ENCODE results near the gene CCR5AS.
A peak's percentile ranks its signal among the peaks of the same experiment; 100 is the strongest.
"Not testable (repeated sequence)": the region's sequence is repeated elsewhere in the genome, so short reads cannot be mapped to it uniquely, and the experiment has no call there.

CCR5AS gene

DNA sequence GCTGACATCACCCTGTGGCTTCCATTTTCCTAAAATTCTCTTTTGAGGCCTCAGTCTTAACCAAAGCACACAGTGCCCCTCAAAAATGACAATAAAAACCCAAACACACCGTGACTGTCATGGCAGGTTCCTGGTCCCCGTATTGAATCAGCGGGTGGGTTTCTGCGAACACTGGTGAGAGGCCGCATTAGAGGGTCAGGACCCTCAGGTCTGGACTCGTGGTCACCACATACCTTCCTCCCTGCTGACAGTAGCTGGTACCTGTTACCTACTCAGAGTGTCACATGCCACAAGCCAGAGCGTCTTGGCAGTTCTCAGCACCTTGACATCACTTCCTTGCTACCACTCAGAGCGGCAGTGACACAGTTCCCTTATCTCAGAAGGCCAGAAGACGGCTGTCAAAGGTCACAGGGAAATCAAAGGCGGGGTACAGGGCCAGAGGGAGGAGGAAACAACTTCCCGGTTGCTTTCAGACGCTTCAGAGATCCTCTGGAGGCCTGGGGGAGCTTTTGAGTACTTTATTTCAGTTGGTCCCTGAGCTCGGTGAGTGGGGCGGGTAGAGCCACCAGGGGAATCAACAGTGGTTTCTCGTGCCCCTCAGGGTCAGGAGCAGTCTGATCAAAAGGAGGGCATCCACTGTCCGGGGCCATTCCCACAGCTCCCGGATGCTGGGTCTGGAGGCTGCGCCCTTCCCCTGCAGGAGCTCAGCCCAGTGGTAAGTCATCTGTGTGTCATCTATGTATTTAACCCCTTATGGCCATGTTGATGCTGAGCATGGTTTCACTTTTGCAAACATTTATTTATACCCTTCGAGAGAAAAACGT lies at the start of gene CCR5AS, which contains the start of gene CCRL2:
Gene CCR5AS, minus strand, starts transcription at position 279 of the 824 bp plus-strand sequence.
Gene CCRL2, plus strand, starts transcription at position 472 of the 824 bp plus-strand sequence. CDS start 821 bp downstream, outside the sequence.
- DNase-seq, result no peak

DNA sequence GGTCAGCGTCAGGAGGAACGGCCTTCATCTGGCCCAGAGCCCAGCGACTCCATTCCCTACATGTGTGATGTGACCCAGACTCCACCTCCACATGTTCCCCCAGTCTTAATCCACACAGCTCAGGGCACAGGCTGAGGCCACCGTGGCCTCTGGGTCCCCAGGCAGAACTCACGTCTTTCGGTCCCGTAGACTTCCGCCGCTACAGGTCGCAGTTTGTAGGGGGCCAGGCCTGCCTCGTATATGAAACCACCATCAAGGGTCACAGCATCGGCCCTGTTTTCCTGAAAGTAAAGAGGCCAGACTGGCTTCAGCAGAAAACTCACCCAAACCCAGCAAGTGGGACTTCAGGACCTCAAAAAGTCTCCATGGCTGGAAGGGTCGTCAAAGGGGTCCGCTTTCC lies 49.3 kb upstream of the CCR5AS start:
- no peak for DNase-seq

DNA sequence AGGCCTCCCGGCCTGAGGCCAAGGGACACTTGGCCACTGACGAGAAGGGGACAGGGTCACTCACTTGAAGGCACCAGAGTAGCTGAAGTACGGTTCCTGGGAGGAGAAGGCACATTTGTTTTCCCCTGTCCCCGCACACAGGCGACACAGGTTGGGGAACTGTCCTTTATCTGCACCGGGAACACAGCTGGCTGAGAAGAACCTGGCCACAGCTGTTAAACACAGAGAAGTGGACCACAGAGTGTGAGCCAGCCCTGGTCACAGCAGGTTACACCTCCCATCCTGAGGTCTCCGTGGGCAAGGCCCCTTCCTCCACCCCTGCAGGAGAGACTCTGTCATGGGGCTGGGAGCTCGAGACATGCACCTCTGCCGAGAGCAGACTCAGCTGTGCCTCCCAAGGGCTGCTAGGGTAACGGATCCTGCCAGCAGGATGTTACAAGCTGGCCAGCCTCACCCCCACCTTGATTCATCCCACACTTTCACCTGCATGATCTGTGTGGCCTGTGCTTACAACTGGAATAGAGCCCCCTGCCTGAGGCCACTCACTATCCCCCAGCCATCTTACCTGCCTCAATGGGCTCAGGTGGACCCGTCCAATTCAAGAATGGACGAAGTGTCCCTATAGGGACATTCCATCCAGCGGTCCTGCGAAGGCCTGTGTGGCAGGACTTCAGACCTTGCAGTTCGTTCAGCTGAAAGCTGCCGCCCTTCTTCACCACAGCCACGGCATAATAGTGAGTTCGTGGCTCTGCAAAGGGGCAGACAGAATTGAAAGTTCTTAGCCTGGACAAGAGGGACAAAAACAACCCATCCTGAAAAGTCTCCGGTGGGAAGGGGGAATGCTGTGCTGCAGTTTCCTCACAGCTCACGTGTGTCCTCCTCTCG lies 48.6 kb upstream of the CCR5AS start:
- no peak for DNase-seq

DNA sequence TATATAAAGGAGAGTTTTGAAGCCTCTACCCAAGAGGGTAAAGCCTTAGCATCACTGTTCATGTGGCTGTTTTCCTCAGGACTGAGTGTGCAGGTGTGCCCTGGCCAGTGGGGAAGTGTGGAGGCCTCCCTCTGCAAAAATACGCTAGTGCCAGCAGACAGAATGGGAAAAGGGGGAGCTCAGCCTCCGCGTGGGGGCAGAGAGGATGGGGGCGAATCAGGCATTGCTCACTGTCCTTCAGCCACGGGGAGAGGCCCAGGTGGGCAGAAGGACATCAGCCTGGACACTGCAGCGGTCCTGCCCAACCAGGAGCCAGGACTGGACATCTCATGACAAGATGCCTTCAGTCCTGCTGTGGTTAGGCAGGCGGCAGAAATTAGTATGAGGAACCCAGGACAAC lies 47.7 kb upstream of the CCR5AS start:
- no peak for DNase-seq

DNA sequence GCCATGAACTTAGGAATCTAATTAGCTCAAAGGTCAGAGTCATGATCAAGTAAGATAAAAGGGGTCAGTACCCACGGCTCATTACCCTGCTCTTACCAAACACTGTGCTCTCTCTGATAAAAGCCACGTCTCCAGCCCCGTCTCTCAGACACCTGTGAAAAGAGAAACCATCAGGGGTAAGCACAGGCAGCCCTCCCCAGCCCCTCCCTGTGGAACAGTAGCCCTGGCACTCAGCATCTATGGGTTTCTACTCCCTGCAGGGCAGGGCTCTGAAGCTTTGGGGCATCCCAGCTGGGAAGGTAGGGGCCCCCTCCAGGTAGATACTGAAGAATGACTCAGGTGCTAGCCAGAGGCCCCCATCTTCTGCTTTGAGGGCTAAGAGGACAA lies 47.3 kb upstream of the CCR5AS start:
- DNase-seq, result no peak

DNA sequence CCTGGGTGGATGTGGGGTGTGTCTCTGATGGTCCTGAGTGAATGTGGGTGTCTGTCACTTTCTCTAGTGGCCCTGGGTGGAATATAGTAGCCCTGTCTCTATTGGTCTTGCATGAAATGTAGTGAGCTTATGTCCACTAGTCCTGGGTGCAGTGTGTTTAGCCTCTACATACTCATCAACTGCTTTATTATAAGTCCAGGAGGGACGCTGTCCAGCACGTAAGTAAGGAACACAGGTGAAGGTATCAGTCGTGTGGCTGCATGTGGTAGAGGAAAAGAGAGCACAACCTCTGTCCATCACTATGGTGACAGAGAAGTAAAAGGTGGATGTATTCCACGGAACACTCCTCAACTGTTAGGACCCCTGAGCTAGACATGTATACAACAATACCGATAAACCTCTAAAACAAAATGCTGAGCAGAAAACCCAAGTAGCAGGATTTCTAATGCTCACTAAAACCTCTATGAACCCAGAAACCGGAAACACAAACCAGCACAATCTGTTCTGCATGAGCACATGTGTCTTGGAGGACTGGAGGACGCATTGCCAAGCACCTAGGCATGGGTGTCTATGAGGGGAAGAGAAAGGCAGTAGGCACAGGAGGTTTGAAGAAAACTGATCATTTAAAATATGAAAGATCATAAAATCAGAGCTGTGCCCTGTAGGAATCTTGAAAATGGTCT lies 46.8 kb upstream of the CCR5AS start:
- no peak for DNase-seq

DNA sequence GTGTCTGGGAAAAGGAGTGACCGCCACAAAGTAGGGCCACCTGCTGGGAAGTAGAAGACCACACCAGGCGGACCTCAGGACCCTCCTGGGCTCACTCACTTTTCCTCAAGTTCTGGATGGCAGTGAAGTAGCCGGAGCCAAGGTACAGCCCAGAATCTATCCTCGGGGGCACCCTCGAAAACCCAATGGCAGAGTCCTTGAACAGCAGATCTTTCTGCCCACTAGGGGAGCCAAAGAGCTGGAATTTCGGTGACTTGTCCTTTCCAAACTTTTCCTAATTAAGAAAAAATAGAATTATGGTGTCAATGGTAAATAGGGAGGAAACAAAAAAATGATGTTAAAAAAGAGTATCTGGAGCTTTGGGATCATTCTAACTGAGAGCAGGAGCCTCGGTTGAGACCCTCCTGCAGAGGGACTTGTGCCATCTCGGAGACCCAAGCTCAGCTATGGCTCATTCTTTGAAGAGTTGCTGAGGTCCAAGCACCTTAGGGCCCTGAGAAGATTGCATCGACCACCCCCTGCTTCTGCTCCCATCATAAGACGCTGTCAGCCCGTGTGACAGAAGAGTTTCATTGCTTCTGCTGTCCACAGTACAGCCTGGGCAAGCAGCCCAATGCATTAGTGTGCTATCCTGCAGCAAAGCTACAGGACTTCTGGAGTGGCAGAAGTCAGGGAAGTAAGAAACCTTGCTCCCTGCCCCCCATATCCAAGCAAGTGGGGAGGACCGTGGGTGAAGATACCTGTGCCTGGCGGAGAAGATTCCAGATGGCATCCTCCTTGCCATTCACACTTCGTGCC lies 43.1 kb upstream of the CCR5AS start:
- DNase-seq, result no peak

DNA sequence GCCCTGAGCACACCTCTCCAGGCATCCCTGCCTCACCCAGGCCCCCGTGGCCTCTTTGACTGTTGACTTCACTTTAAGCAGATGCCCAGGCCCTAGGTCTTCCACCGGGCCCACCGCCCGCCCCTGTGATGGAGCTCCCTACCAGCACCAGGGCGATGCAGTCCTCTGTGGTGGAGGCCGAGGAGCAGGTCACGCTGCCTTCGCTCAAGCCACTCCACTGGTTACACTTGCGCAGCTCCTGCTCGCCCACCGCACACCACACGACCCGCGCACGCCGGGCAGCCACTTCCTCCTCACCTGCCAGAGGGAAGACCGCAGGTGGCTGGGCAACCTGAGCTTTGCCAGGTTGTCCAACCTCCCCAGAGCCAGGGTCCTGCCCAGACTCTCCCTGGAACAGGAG lies 41.9 kb upstream of the CCR5AS start:
- no peak for DNase-seq

DNA sequence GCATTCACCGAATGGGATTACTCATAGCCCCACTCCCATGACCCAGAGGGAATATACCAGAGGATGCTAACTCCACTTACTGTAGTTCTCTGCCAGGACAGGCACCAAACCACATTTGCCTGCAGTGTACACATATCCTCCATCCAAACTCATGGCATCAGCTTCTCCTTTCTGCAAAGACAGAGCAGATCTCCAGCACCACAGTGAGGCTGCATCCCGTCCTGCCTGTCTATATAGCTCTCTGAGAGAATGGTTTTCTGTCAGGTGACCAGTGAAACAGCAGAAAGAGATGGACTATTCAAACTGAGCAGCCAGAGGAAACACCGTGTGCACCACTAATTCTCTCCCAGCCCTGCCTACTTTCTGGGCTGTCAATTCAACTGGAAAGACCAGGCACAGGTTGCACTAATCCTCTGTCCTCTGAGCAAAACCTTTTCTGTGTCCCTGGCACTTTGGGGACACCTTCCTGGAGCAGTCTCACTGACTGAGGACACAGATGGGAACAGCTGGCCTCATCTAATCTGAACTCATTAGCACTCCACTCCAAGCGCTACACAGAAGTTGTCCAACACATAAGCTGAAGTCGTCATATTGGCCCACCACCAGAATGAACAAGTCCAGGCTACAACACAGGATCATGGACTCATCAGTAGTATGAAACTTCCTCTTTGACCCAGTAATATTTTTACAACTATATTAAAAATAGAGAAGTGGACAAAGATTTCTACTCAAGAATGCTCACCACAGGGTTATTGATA lies 40.5 kb upstream of the CCR5AS start:
- DNase-seq, result peak; percentile 29

DNA sequence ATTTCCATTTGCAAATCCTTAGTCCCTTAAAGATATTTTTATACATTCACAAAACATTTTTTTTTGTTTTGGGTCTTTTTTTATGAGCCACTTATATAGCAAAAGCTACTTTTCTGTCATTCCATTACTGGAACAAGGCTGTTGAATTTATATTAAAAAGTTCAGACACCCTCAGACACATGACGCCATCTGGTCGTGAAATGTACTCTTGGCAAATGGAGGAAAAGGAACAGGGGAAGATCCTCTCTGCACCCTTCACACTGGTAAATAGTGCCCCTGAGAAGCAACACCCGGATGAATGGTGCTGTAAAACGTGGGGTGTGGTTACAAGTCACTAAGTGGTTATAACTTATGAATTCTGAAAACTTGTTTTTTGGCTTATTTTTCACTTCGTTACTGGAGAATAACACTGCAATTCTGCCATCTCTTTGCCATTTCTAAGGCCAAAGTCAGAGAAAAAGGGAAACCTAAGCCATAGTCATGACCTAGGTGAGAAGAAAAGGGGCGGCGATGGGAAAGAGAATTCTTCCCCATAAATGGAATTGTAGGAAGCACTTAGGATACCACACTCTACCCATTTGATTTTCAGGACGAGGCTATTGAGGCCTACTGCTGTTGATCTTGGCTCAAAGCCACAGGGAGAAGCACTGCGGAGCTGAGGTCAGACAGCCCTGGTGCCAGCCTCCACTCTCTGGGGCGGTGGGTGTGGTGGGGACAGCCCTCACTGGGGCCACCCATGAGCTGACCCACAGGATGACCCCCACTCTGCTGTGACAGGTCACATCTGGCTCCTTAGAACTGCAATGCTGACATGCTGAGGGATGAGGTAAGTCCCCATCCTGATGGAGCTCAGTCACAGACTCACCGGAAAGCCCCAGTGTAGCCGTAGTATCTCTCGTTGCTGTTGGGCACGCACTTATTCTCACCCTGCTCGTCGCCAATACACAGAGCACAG lies 36.0 kb upstream of the CCR5AS start:
- peak; percentile 27 for DNase-seq

DNA sequence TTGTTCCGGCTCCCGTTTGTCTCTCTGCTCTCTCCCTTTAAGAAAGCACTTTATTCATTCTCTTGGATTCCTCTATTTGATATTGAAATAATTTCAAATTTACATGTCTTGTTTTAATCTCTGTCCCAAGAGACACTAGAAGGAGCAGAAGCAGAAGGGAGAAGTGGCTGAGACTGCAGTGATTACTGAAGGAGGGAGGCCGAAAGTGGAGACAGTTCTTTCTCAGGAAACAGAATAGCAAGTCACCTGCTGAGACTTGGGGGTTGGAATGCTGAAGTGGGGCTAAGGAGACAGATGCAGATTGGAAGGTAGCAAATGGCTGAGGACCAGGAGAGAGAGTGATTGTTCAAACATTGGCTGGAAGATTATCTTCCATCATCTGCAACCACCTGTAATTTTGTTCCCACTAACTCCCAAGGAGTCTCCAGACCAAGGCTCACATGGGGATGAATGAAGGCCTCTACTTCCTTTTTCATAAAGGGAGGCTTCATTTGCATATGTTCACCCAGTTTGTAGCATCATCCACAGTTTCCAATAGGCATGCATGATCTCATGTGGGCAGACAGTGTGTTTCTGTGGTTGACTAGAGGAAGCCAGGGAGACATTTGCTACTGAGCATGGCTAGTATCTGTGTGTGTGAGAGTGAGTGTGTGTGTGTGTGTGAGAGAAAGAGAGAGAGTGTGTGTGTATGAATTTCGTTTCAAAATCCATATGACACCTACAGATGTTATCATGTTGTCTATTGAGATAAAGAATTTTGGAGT lies 33.8 kb upstream of the CCR5AS start:
- DNase-seq, result no peak

DNA sequence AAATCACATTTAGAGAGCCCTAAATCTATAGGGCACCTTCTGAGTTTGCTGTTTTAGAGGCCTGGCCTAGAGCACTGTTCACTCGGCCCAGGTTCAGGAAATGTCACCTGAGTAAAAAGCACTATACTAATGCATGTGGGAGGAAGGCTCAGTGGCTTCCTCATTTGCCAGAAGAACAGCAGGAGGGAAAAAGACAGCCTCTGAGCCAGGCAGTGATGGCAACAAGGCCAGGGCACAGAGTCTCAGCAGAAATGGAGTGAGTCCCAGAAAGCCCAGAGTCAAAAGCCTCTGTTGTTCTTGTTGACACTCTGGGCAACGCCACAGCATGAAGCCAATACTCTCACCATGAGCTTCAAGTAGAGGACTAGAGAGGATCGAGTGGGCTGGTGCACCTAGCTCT lies 32.0 kb upstream of the CCR5AS start:
- DNase-seq, result no peak

DNA sequence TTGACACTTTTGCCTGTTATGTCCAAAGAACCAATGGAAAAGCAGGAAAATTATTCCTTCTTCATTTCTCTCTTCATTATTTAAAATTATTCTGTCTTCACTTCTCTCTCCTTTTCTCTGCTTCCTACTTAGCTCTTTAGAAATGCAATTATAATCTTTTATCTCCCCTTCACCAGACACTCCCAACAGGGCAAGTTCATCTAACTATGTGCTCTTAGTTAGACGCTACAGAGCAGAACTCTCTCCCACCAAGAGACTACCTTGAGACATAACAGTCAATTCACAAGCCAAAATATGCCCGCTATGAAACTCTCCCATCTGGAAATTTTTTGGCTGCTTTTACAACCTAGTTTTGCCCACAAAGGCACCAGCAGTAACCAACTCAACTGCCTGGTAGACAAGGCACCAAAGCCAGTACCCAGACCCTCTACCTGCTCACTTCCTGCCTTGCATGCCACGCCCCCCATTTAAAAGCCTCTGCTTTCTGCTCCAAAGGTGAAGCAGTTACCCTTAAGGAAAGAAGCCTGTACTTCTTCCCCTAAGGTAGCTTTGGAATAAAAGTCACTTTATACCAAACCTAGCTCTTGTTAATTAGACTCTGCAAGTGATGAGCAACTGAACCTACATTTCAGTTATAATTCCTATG lies 28.3 kb upstream of the CCR5AS start:
- no peak for DNase-seq

DNA sequence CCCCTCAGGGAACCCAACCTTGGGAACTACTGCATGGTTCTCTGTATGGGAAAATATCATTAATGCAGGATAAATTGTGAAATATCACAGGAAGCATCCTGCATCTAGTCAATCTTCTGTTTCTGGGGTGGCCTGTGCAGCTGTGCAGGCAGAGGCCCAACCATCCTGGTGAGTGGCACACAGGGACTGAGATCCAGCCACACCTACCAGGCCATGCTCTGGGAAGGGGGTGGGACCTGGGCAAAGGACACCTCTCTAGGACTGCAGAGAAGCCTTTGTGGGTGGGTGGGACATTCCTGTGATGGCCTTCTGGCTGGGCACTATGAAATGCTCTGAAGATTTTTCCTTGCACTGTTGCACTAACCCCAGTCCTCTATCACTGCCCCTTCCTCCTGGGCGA lies 27.0 kb upstream of the CCR5AS start:
- no peak for DNase-seq

DNA sequence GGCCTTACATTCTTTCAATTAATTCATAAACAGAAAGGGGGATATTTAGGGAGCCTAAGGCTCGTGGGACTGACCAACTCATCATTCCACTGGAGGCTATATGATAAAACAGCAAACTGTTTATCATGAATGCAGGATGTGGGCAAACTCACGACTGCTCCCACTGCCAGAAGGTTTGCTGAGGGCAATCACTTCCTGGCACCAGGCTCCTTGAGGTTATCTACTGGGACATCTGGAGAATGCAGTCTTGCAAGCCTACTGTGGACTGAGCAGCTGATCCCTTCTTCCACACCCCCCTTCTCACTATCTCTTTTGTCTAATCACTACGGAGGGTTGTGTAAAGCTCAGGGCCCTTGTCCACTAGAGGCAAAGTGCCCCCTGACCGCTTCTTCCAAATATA lies 26.3 kb upstream of the CCR5AS start:
- DNase-seq, result not testable (repeated sequence)

DNA sequence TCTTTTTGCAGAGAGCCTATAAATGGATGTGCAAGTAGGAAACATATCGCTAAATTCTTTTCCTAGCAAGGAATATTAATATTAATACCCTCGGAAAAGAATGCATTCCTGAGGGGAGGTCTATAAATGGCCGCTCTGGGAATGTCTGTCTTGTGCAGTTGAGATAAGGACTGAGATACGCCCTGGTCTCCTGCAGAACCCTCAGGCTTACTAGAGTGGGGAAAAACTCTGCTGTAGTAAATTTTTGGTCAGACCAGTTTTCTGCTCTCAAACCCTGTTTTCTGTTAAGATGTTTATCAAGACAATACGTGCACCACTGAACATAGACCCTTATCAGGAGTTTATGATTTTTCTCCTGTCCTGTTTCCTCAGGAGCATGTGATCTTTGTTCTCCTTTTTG lies 25.0 kb upstream of the CCR5AS start:
- not testable (repeated sequence) for DNase-seq

DNA sequence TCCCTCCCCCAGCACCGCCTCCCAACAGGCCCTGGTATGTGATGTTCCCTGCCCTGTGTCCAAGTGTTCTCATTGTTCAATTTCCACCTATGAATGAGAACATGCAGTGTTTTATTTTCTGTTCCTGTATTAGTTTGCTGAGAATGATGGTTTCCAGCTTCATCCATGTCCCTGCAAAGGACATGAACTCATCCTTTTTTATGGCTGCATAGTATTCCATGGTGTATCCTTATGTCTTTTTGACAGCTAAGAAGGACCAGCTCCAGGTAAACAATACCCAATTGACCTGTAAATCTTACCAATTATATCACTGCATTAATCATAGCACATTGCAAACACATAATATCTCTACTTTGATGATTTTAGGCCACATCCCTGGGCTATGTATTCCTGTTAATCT lies 24.0 kb upstream of the CCR5AS start:
- not testable (repeated sequence) for DNase-seq

DNA sequence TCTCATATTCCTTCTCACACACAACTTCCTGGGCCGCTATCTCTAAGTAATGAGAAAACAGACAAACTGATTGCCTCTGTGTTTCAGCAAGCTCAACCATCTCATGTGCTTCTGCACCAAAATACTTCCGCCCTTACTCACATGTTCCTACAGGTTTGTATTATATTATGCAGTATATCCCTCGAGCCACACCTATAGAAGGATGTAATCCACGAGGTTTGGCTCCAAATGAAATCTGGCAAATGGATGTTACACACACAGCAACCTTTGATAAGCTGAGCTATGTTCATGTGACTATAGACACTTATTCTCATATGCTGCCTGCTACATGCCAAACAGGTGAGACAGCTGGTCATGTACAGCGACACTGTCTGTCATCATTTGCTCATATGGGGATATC lies 22.8 kb upstream of the CCR5AS start:
- DNase-seq, result no peak

DNA sequence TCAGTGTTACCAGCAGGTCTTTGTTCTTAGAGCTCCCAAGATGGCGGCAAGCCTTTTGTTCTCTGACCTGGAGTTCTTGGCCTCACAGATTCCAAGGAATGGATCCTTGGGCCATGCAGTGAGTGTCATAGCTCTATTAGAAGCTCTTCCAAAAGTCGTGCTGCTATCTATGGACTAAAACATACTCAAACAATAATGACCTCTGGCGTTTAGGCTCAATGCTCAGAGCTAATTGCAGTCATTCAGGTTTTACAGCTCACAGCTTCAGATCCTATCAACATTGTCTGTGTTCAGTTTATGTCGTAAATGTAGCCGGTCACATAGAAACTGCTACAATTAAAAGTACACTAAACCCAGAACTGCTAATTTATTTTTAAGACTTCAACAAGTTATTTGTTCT lies 22.4 kb upstream of the CCR5AS start:
- no peak for DNase-seq

Measured in NCI-H1694 (cell line).